SK-N-SH (cell line): ENCODE measurements around the gene SHCBP1. TPM values are rescaled to one million over a fixed set of nuclear protein-coding genes. Genes with fewer than 3 reads are reported as not detected.

Experiments
- CTCF ChIA-PET: fragments of 300-600, 350-600 bp; formaldehyde crosslinking; extraction: SDS; loops from one replicate; lab custom pipeline; 2021; lab: Yijun Ruan, JAX
- POLR2A ChIA-PET: fragments of 350-600 bp; sonication (Branson Sonifier 250); formaldehyde crosslinking; extraction: SDS; loops from one replicate; lab custom pipeline; 2020; ENCODE audit warnings: antibody characterized with exemption, inconsistent platforms; lab: Yijun Ruan, JAX
- DNase-seq: peaks from one replicate; pipeline ENCODE4 v3.0.0; 2012
- H2AFZ ChIP-seq: fragments of 200-600 bp; sonication (generic); 2 replicates; pipeline ENCODE4 v1.8.1; 2016; ENCODE audit warnings: antibody characterized with exemption, mild to moderate bottlenecking, low read depth
- H3F3A ChIP-seq: fragments of 200-600 bp; sonication (generic); replicated peaks from 2 replicates; pipeline ENCODE3; 2016; ENCODE audit warnings: antibody characterized with exemption, mild to moderate bottlenecking; ENCODE audit not compliant: insufficient read depth
- H3K27ac ChIP-seq, 2 experiments: fragments of 200-500 bp in 1 of 2; fragments of 200-600 bp in 1 of 2; sonication (Bioruptor generic) in 1 of 2; sonication (generic), shearing (Covaris generic) in 1 of 2; 2 replicates each; pipeline versions ENCODE4 v1.5.1 to v1.6.1; 2014 to 2016; ENCODE audit warnings: low read depth in 2 of 2, inconsistent platforms in 1 of 2, low read length in 1 of 2, mild to moderate bottlenecking in 1 of 2, mixed read lengths in 1 of 2
- H3K27me3 ChIP-seq: fragments of 200-600 bp; sonication (generic), shearing (Covaris generic); 2 replicates; pipeline ENCODE4 v1.6.1; 2016; ENCODE audit warnings: mixed run types; ENCODE audit not compliant: insufficient read depth
- H3K36me3 ChIP-seq, 2 experiments: fragments of 200-500 bp in 1 of 2; fragments of 200-600 bp in 1 of 2; sonication (Bioruptor generic) in 1 of 2; sonication (generic) in 1 of 2; replicated peaks in 1 of 2; 2 replicates each; pipeline versions ENCODE3 to v1.5.1; 2014 to 2016; ENCODE audit warnings: low read length in 1 of 2, mild to moderate bottlenecking in 1 of 2; ENCODE audit not compliant: insufficient read depth in 2 of 2, control insufficient read depth in 1 of 2
- H3K4me1 ChIP-seq, 2 experiments: fragments of 200-500 bp in 1 of 2; fragments of 200-600 bp in 1 of 2; sonication (Bioruptor generic) in 1 of 2; sonication (generic), shearing (Covaris generic) in 1 of 2; 2 replicates each; pipeline versions ENCODE4 v1.5.1 to v1.6.1; 2014 to 2016; ENCODE audit warnings: low read depth in 1 of 2, low read length in 1 of 2, mixed run types in 1 of 2; ENCODE audit not compliant: insufficient read depth in 2 of 2, control insufficient read depth in 1 of 2
- H3K4me2 ChIP-seq: fragments of 200-600 bp; sonication (generic), shearing (Covaris generic); 2 replicates; pipeline ENCODE4 v1.6.1; 2017; ENCODE audit warnings: mixed run types
- H3K4me3 ChIP-seq, 2 experiments: fragments of 200-500 bp in 1 of 2; fragments of 200-600 bp in 1 of 2; sonication (Bioruptor generic) in 1 of 2; sonication (generic), shearing (Covaris generic) in 1 of 2; 2 replicates each; pipeline versions ENCODE4 v1.5.1 to v1.8.1; 2014 to 2016; ENCODE audit warnings: low read depth in 2 of 2, inconsistent platforms in 1 of 2, low read length in 1 of 2, mild to moderate bottlenecking in 1 of 2, mixed read lengths in 1 of 2, moderate library complexity in 1 of 2
- H3K79me2 ChIP-seq: fragments of 200-600 bp; sonication (generic); 2 replicates; pipeline ENCODE4 v1.8.1; 2017; ENCODE audit warnings: mild to moderate bottlenecking; ENCODE audit not compliant: insufficient read depth
- H3K9ac ChIP-seq: fragments of 200-600 bp; sonication (generic); 2 replicates; pipeline ENCODE4 v1.6.1; 2017; ENCODE audit warnings: mixed run types
- H3K9me2 ChIP-seq: fragments of 200-600 bp; sonication (generic); 2 replicates; pipeline ENCODE4 v1.6.1; 2017; ENCODE audit warnings: mixed run types
- H3K9me3 ChIP-seq: fragments of 200-600 bp; sonication (generic); 2 replicates; pipeline ENCODE4 v1.6.1; 2017; ENCODE audit warnings: mixed run types, mild to moderate bottlenecking, moderate library complexity
- H4K20me1 ChIP-seq: fragments of 200-600 bp; sonication (generic); 2 replicates; pipeline ENCODE4 v1.6.1; 2017; ENCODE audit warnings: mild to moderate bottlenecking, mixed run types; ENCODE audit not compliant: insufficient read depth
- CHD2 ChIP-seq: fragments of 150-350 bp; IDR thresholded peaks from 2 replicates; pipeline ENCODE4 v1.6.1; 2018; ENCODE audit warnings: low read length; ENCODE audit not compliant: partially characterized antibody
- ELF1 ChIP-seq: IDR thresholded peaks from 2 replicates; pipeline ENCODE4 v1.4.0; 2012
- FOSL2 ChIP-seq: IDR thresholded peaks from 2 replicates; pipeline ENCODE4 v1.4.0; 2012; ENCODE audit warnings: low read depth, mild to moderate bottlenecking, moderate library complexity, borderline replicate concordance
- GATA2 ChIP-seq: sonication (generic); formaldehyde crosslinking; IDR thresholded peaks from 2 replicates; pipeline ENCODE4 v1.5.0; 2020; ENCODE audit warnings: mild to moderate bottlenecking, missing genetic modification reagents
- MAX ChIP-seq: IDR thresholded peaks from 2 replicates; pipeline ENCODE4 v1.4.0; 2012; ENCODE audit warnings: low read depth
- RAD21 ChIP-seq: IDR thresholded peaks from 2 replicates; pipeline ENCODE4 v1.6.1; 2012; ENCODE audit warnings: mild to moderate bottlenecking, low read length
- TCF12 ChIP-seq: IDR thresholded peaks from 2 replicates; pipeline ENCODE4 v1.4.0; 2012
- TEAD4 ChIP-seq: IDR thresholded peaks from 2 replicates; pipeline ENCODE4 v1.4.0; 2012; ENCODE audit warnings: mild to moderate bottlenecking, borderline replicate concordance; ENCODE audit not compliant: insufficient read depth
- YY1 ChIP-seq: IDR thresholded peaks from 2 replicates; pipeline ENCODE4 v1.4.0; 2012; ENCODE audit warnings: low read depth, mild to moderate bottlenecking
- WGBS: methylation state at CpG from one replicate; pipeline ENCODE4 v1.1.6; 2017; ENCODE audit warnings: low lambda C conversion rate; 5-methylcytosine and 5-hydroxymethylcytosine counted together
- polyA plus RNA-seq, 3 experiments: library from polyadenylated mRNA; depleted of rRNA; stranded (reverse); fragments of >200 nt; gene quantifications; 2 replicates each; pipeline ENCODE4 v1.2.3, GENCODE V29; 2012
- TF ChIP-seq, protein P1 (sequence below): IDR thresholded peaks from 2 replicates; pipeline ENCODE4 v1.4.0; 2012; ENCODE audit warnings: low read depth, borderline replicate concordance
- TF ChIP-seq, protein P2 (sequence below): IDR thresholded peaks from 2 replicates; pipeline ENCODE4 v1.4.0; 2012; ENCODE audit warnings: low read depth, borderline replicate concordance
- TF ChIP-seq, protein P3 (sequence below): IDR thresholded peaks from 2 replicates; pipeline ENCODE4; 2012
- TF ChIP-seq, protein P4 (sequence below): fragments of 200-600 bp; sonication (generic); IDR thresholded peaks from 2 replicates; pipeline ENCODE4 v1.6.1; 2017; ENCODE audit warnings: antibody characterized with exemption, mild to moderate bottlenecking, moderate library complexity

SHCBP1 gene
- polyA plus RNA-seq, 1 of the 3 experiments (the other 2 are of a cell fraction) = 12.5 TPM

GRCh38 chr16:46606231-46606630 lies 14.9 kb downstream of the SHCBP1 start:
- POLR2A ChIA-PET = interaction anchor here (0.6 kb wide), 1 partner anchor 367 kb away, joined by 3 read pairs; no protein-coding TSS in a partner anchor
- no peaks in the 10 kb centered on the region for H3K9me2 ChIP-seq
- peaks cover 12 to 20% of the 10 kb centered on the region in 2 experiments for H3K36me3 ChIP-seq
- TF ChIP-seq CHD2 (no peak), TCF12 (no peak), YY1 (no peak), RAD21 (no peak), FOSL2 (no peak)
- TF ChIP-seq, protein P1, sequence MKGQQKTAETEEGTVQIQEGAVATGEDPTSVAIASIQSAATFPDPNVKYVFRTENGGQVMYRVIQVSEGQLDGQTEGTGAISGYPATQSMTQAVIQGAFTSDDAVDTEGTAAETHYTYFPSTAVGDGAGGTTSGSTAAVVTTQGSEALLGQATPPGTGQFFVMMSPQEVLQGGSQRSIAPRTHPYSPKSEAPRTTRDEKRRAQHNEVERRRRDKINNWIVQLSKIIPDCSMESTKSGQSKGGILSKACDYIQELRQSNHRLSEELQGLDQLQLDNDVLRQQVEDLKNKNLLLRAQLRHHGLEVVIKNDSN = no peak
- TF ChIP-seq, protein P2, sequence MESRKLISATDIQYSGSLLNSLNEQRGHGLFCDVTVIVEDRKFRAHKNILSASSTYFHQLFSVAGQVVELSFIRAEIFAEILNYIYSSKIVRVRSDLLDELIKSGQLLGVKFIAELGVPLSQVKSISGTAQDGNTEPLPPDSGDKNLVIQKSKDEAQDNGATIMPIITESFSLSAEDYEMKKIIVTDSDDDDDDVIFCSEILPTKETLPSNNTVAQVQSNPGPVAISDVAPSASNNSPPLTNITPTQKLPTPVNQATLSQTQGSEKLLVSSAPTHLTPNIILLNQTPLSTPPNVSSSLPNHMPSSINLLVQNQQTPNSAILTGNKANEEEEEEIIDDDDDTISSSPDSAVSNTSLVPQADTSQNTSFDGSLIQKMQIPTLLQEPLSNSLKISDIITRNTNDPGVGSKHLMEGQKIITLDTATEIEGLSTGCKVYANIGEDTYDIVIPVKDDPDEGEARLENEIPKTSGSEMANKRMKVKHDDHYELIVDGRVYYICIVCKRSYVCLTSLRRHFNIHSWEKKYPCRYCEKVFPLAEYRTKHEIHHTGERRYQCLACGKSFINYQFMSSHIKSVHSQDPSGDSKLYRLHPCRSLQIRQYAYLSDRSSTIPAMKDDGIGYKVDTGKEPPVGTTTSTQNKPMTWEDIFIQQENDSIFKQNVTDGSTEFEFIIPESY = no peak
- H3F3A ChIP-seq = no peaks in the 10 kb centered on the region
- H3K9me3 ChIP-seq = no peaks in the 10 kb centered on the region
- no peaks in the 10 kb centered on the region for H3K4me1 ChIP-seq
- H3K79me2 ChIP-seq = no peaks in the 10 kb centered on the region
- no peak overlapping the region; the same call in 1 of the 2 replicates for H2AFZ ChIP-seq
- no peak overlapping the region for H3K4me2 ChIP-seq
- CTCF ChIA-PET = interaction anchor here (1.1 to 5.1 kb wide), 9 partner anchors 10 to 195 kb away, joined by 3 to 86 read pairs (median 6); no protein-coding TSS in a partner anchor
- H3K4me3 ChIP-seq = no peak overlapping the region
- WGBS = 89% methylated on average over 5 of the region's 5 CpGs
- no peak overlapping the region for H3K9ac ChIP-seq
- no peaks in the 10 kb centered on the region for H3K27me3 ChIP-seq
- no peak for DNase-seq
- H3K27ac ChIP-seq = no peak overlapping the region
- H4K20me1 ChIP-seq = no peaks in the 10 kb centered on the region

DNA sequence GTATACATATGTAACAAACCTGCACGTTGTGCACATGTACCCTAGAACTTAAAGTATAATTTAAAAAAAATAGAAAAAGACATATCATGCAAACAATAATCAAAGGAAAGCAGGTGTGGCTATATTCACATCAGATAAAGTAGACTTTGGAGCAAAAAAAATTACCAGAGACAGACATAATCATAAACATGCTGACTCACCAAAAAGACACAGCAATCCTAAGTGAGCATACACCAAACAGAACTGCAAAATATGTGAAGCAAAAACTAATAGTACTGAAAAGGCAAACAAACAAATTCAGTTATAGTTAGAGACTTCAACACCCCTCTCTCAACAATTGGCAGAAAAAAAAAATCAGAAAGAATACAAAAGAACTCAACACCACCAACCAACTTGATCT lies 29.9 kb downstream of the SHCBP1 start:
- Histone ChIP-seq H2AFZ (no peak overlapping the region), H3K4me1 (no peaks in the 10 kb centered on the region), H3K27me3 (no peaks in the 10 kb centered on the region), H3F3A (no peaks in the 10 kb centered on the region), H3K9me2 (no peaks in the 10 kb centered on the region), H3K4me3 (no peak overlapping the region), H3K9ac (no peak overlapping the region), H3K27ac (no peak overlapping the region), H3K4me2 (no peak overlapping the region), H3K79me2 (peaks cover 55% of the 10 kb centered on the region), H3K9me3 (peaks cover 3% of the 10 kb centered on the region; the same call in 1 of the 2 replicates), H3K36me3 (peaks cover 5 to 15% of the 10 kb centered on the region in 2 experiments), H4K20me1 (no peaks in the 10 kb centered on the region)
- 100% methylated on average over 1 of the region's 1 CpG for WGBS
- TF ChIP-seq, protein P3, sequence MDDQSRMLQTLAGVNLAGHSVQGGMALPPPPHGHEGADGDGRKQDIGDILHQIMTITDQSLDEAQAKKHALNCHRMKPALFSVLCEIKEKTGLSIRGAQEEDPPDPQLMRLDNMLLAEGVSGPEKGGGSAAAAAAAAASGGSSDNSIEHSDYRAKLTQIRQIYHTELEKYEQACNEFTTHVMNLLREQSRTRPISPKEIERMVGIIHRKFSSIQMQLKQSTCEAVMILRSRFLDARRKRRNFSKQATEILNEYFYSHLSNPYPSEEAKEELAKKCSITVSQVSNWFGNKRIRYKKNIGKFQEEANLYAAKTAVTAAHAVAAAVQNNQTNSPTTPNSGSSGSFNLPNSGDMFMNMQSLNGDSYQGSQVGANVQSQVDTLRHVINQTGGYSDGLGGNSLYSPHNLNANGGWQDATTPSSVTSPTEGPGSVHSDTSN = no peak
- TF ChIP-seq GATA2 (CRISPR knock-in tag) (no peak), MAX (no peak), ELF1 (no peak), TEAD4 (no peak), CHD2 (no peak)
- TF ChIP-seq, protein P4, sequence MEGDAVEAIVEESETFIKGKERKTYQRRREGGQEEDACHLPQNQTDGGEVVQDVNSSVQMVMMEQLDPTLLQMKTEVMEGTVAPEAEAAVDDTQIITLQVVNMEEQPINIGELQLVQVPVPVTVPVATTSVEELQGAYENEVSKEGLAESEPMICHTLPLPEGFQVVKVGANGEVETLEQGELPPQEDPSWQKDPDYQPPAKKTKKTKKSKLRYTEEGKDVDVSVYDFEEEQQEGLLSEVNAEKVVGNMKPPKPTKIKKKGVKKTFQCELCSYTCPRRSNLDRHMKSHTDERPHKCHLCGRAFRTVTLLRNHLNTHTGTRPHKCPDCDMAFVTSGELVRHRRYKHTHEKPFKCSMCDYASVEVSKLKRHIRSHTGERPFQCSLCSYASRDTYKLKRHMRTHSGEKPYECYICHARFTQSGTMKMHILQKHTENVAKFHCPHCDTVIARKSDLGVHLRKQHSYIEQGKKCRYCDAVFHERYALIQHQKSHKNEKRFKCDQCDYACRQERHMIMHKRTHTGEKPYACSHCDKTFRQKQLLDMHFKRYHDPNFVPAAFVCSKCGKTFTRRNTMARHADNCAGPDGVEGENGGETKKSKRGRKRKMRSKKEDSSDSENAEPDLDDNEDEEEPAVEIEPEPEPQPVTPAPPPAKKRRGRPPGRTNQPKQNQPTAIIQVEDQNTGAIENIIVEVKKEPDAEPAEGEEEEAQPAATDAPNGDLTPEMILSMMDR = no peak
- POLR2A ChIA-PET = no interaction called here
- no peak for DNase-seq
- CTCF ChIA-PET = no interaction called here
